ENCODE data around the gene ABHD16B. TPM values are rescaled to one million over a fixed set of nuclear protein-coding genes. Genes with fewer than 3 reads are reported as not detected.

ABHD16B gene
- total RNA-seq, 3 donors from 2014 or later, result not detected

- peaks cover 4% of the 10 kb centered on the region for H3K4me1 ChIP-seq (ENCODE audit: low read depth)
- TF ChIP-seq CTCF (IDR thresholded peaks at IDR 0.05), result no peak
- H3K9me3 ChIP-seq, result no peaks in the 10 kb centered on the region
- intact Hi-C loops (cut with DNase I, micrococcal nuclease), result no loop called here
- ATAC-seq (peak; percentile 32), DNase-seq (peak in 1 of 3 donors; percentile 22)
- no peaks in the 10 kb centered on the region for H3K36me3 ChIP-seq (ENCODE audit: low read depth)
- H3K4me3 ChIP-seq, result no peak overlapping the region
These were observed 39.0 kb upstream of the ABHD16B start for GRCh38 chr20:63822276-63822696.

GRCh38 chr20:63823691-63824311 lies 37.5 kb upstream of the ABHD16B start:
- H3K4me3 ChIP-seq, result no peak overlapping the region
- H3K9me3 ChIP-seq, result no peaks in the 10 kb centered on the region
- intact Hi-C loops (cut with DNase I, micrococcal nuclease), result no loop called here
- H3K36me3 ChIP-seq (ENCODE audit: low read depth), result no peaks in the 10 kb centered on the region
- peaks cover 4% of the 10 kb centered on the region for H3K4me1 ChIP-seq (ENCODE audit: low read depth)
- TF ChIP-seq CTCF (IDR thresholded peaks at IDR 0.05), result no peak
- ATAC-seq (peak; percentile 39), DNase-seq (peak in 1 of 3 donors; percentile 27)

GRCh38 chr20:63825331-63826118 lies 35.8 kb upstream of the ABHD16B start:
- Histone ChIP-seq H3K4me1 (ENCODE audit: low read depth) (peaks cover 6% of the 10 kb centered on the region), H3K4me3 (no peak overlapping the region), H3K9me3 (no peaks in the 10 kb centered on the region), H3K36me3 (ENCODE audit: low read depth) (no peaks in the 10 kb centered on the region)
- TF ChIP-seq CTCF (IDR thresholded peaks at IDR 0.05), result no peak
- ATAC-seq (no peak), DNase-seq (no peak)
- intact Hi-C loops (cut with DNase I, micrococcal nuclease), result no loop called here

GRCh38 chr20:63826753-63827152 lies 34.5 kb upstream of the ABHD16B start:
- ATAC-seq, result no peak
- no peaks in the 10 kb centered on the region for H3K9me3 ChIP-seq
- intact Hi-C loops (cut with DNase I, micrococcal nuclease), result no loop called here

GRCh38 chr20:63828124-63828523 lies 33.2 kb upstream of the ABHD16B start:
- Histone ChIP-seq H3K9me3 (no peaks in the 10 kb centered on the region), H3K36me3 (ENCODE audit: low read depth) (no peaks in the 10 kb centered on the region), H3K4me3 (no peak overlapping the region), H3K4me1 (ENCODE audit: low read depth) (peaks cover 17% of the 10 kb centered on the region)
- intact Hi-C loops (cut with DNase I, micrococcal nuclease), result no loop called here
- no peak for ATAC-seq
- no peak for DNase-seq
- TF ChIP-seq CTCF (IDR thresholded peaks at IDR 0.05), result no peak

More at GRCh38 chr20:63826753-63827152, 34.5 kb upstream of the ABHD16B start:
- DNase-seq, result no peak
- H3K36me3 ChIP-seq (ENCODE audit: low read depth), result no peaks in the 10 kb centered on the region
- no peak for TF ChIP-seq CTCF (IDR thresholded peaks at IDR 0.05)
- peaks cover 9% of the 10 kb centered on the region for H3K4me1 ChIP-seq (ENCODE audit: low read depth)
- H3K4me3 ChIP-seq, result no peak overlapping the region

All from mucosa of descending colon (tissue), 3 donors.